ENCODE results near the gene NXN.

DNA sequence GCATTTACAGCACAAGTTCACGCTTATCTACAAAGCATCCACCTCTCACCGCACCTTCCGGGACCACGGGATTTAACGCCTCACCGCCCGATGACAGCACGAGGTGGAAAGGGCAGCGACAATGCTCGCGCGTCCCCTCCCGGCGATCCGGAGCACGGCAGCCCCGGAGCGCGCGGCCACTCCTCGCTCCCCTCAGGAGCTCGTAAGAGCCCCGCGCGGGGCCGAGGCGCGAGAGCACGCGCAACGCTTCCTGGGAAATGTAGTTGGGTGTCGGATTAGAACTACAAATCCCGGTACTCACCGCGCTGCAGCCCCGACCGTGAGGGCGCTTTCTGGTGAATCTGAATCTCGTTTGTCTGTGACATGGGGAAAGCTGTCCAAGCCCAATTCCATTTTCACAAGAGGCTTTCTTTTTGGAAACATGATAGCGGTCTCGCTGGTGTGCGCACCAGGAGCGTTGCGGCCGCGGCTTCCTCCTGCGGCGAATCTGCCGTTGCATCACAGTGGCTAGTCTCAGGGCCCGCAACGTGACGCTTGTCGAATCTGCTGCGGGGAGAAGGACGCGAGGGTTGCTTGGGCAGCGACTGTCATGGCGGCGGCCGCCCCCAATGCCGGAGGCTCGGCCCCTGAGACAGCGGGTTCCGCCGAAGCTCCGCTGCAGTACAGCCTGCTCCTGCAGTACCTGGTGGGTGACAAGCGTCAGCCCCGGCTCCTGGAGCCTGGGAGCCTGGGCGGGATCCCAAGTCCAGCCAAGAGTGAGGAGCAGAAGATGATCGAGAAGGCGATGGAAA, 17.2 kb upstream of the NXN start, which contains the start of gene TIMM22:
- TF ChIP-seq, protein P1, sequence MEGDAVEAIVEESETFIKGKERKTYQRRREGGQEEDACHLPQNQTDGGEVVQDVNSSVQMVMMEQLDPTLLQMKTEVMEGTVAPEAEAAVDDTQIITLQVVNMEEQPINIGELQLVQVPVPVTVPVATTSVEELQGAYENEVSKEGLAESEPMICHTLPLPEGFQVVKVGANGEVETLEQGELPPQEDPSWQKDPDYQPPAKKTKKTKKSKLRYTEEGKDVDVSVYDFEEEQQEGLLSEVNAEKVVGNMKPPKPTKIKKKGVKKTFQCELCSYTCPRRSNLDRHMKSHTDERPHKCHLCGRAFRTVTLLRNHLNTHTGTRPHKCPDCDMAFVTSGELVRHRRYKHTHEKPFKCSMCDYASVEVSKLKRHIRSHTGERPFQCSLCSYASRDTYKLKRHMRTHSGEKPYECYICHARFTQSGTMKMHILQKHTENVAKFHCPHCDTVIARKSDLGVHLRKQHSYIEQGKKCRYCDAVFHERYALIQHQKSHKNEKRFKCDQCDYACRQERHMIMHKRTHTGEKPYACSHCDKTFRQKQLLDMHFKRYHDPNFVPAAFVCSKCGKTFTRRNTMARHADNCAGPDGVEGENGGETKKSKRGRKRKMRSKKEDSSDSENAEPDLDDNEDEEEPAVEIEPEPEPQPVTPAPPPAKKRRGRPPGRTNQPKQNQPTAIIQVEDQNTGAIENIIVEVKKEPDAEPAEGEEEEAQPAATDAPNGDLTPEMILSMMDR (IDR thresholded peaks at IDR 0.05): peak; percentile 98
- no peak for TF ChIP-seq ZFX (IDR thresholded peaks at IDR 0.05; ENCODE audit: borderline replicate concordance)
